Activated CD4-positive, alpha-beta T cell treated with anti-CD3 and anti-CD28 coated beads, Interleukin-2, amount 50 U/mL, for 24 hours (primary cell): ENCODE data around the gene EXOC2.
"Not testable (repeated sequence)": the region's sequence is repeated elsewhere in the genome, so short reads cannot be mapped to it uniquely, and the experiment has no call there.

Experiments used
- DNase-seq, 2 donors: peaks; one replicate each; pipeline ENCODE4 v3.0.0-alpha.2; 2020; ENCODE audit warnings: low read depth in 1 of 2, low spot score in 1 of 2

The EXOC2 gene

GRCh38 chr6:683742-684440, 9.0 kb downstream of the EXOC2 start:
- no peak for DNase-seq

GRCh38 chr6:680666-681340, 12.1 kb downstream of the EXOC2 start:
- no peak for DNase-seq

GRCh38 chr6:680251-680650, 12.7 kb downstream of the EXOC2 start:
- no peak for DNase-seq

- no peak for DNase-seq
Observed at GRCh38 chr6:679282-679681, 13.7 kb downstream of the EXOC2 start.

GRCh38 chr6:678520-678919, 14.4 kb downstream of the EXOC2 start:
- DNase-seq, result no peak

GRCh38 chr6:677919-678318, 15.0 kb downstream of the EXOC2 start:
- no peak for DNase-seq

- DNase-seq, result no peak
Observed at GRCh38 chr6:674956-675355, 18.0 kb downstream of the EXOC2 start.

GRCh38 chr6:674406-674805, 18.5 kb downstream of the EXOC2 start:
- no peak for DNase-seq

GRCh38 chr6:667253-667927, 25.5 kb downstream of the EXOC2 start:
- DNase-seq, result no peak

- no peak for DNase-seq
Observed at GRCh38 chr6:665403-666267, 27.3 kb downstream of the EXOC2 start.

GRCh38 chr6:663788-664187, 29.2 kb downstream of the EXOC2 start:
- not testable (repeated sequence) for DNase-seq

GRCh38 chr6:659716-660581, 33.0 kb downstream of the EXOC2 start:
- no peak for DNase-seq

GRCh38 chr6:658244-658643, 34.7 kb downstream of the EXOC2 start:
- DNase-seq, result no peak

- no peak for DNase-seq
Observed at GRCh38 chr6:657743-658142, 35.2 kb downstream of the EXOC2 start.

GRCh38 chr6:656460-657252, 36.3 kb downstream of the EXOC2 start, which contains the start of gene HUS1B:
Gene HUS1B, minus strand, starts transcription at chr6:657100. Its CDS starts 156 bp downstream, at chr6:656944.
- DNase-seq, result no peak

- DNase-seq, result no peak
Observed at GRCh38 chr6:654136-654535, 38.8 kb downstream of the EXOC2 start.

- no peak for DNase-seq
Observed at GRCh38 chr6:652865-653264, 40.1 kb downstream of the EXOC2 start.

- no peak for DNase-seq
Observed at GRCh38 chr6:650098-650497, 42.8 kb downstream of the EXOC2 start.

GRCh38 chr6:642805-643204, 50.1 kb downstream of the EXOC2 start:
- DNase-seq, result no peak
